H1 (cell line): ENCODE data around the gene UBTD2. TPM values are rescaled to one million over a fixed set of nuclear protein-coding genes. Genes with fewer than 3 reads are reported as not detected.
A peak's percentile ranks its signal among the peaks of the same experiment; 100 is the strongest.

ENCODE experiments used
- CTBP2 ChIP-seq: IDR thresholded peaks from 2 replicates; pipeline ENCODE4 v1.7.0; 2011; ENCODE audit warnings: borderline replicate concordance, mild to moderate bottlenecking, moderate library complexity, mixed read lengths, low read length; ENCODE audit not compliant: insufficient read depth, insufficient read length
- polyA plus RNA-seq, 7 experiments: library from polyadenylated mRNA; depleted of rRNA in 3 of 7; stranded (reverse) in 5 of 7; unstranded in 2 of 7; fragments of >200 nt in 5 of 7; fragments of 200-250 nt in 2 of 7; gene quantifications; 1 replicate in 5 of 7; 2 replicates in 1 of 7; 4 replicates in 1 of 7; pipeline versions ENCODE4 v1.2.1 to v1.2.3, GENCODE V29; 2011 to 2013; ENCODE audit warnings: missing spikeins in 2 of 7, mixed read lengths in 2 of 7
- total RNA-seq: library from RNA; stranded (reverse); fragmentation: NEBNext Ultra II Directional; extraction: Animal tissue kit (Norgen Biotek cat#: 25700); gene quantifications from 2 replicates; pipeline ENCODE4 v1.2.1, GENCODE V29; 2021

The UBTD2 gene
- total and polyA plus RNA-seq, 2 of the 8 experiments (the other 6 are each of a cell fraction or from before 2014, with no cell fraction given) = 14.5 to 39.2 TPM

DNA sequence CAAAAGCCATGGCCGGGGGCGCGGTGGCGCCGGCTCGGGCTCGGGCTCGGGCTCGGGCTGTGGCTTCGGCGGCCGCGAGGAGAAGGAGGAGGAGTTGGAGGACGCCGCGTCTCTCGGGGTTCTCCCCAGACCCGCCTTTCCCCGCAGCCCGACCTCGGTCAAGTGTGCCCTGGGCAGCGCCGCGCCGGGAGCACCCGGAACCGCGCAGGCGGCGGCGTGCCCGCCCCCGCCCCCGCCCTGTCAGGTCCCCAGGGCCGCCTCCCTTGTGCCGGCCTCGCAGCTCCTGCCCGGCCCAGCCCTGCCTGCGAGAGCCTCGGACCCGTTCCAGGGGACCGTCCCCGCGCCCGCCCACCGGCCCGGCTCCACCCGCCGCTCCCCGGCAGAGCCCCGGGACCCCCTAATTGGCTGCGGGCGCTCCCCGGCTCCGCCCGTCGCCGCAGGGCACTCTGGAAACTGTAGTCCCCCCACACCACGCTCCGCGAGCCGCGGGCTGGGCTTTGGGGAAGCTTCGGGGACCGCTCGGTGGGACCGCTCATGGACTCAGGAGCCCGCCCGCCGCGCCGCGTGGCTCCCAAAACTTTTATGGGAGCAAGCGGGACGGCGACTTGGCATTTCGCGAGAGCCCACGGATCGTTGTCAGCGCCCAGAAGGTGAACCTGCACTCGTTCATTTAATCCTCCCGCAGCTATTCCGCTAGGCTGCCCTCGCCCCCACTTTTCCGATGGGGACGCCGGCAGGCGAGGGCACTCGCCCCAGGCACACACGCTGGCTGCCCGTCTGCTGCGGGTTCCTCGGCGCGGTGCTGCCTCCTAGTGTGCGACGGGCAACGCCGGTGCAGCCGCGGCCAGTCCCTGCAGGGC is 95.3 kb downstream of the UBTD2 start, which contains the start of gene STK10 (continued):
- peak; percentile 70 for TF ChIP-seq CTBP2
